HepG2 (cell line): ENCODE data around the gene LRBA. TPM values are rescaled to one million over a fixed set of nuclear protein-coding genes. Genes with fewer than 3 reads are reported as not detected.

Experiments used
- ELF4 ChIP-seq: sonication (generic); formaldehyde crosslinking; IDR thresholded peaks from 2 replicates; pipeline ENCODE4 v1.5.0; 2020; ENCODE audit warnings: missing genetic modification reagents, mild to moderate bottlenecking, moderate library complexity, borderline replicate concordance
- FOSL2 ChIP-seq: sonication (generic); formaldehyde crosslinking; IDR thresholded peaks from 2 replicates; pipeline ENCODE4 v1.4.0; 2020; ENCODE audit warnings: missing genetic modification reagents
- GABPA ChIP-seq, 2 experiments: IDR thresholded peaks; 2 replicates each; pipeline ENCODE4 v1.6.1; 2011 to 2016; ENCODE audit warnings: low read depth in 2 of 2, low read length in 1 of 2, missing biosample characterization in 1 of 2, missing genetic modification characterization in 1 of 2
- IRF1 ChIP-seq: sonication (generic); formaldehyde crosslinking; IDR thresholded peaks from 2 replicates; pipeline ENCODE4 v1.4.0; 2020; ENCODE audit warnings: low read depth, mild to moderate bottlenecking, missing genetic modification reagents
- ISX ChIP-seq: sonication (generic); formaldehyde crosslinking; conservative IDR thresholded peaks from 2 replicates; pipeline ENCODE4 v1.5.0; 2020; ENCODE audit warnings: missing genetic modification reagents
- MBD4 ChIP-seq: IDR thresholded peaks from 2 replicates; pipeline ENCODE4 v1.6.1; 2012; ENCODE audit warnings: low read length, inconsistent platforms, borderline replicate concordance
- NFATC3 ChIP-seq: sonication (generic); formaldehyde crosslinking; IDR thresholded peaks from 2 replicates; pipeline ENCODE4 v1.5.1; 2020; ENCODE audit warnings: mild to moderate bottlenecking, missing genetic modification reagents
- NPAS2 ChIP-seq: sonication (generic); formaldehyde crosslinking; IDR thresholded peaks from 2 replicates; pipeline ENCODE4 v1.8.0; 2022; ENCODE audit warnings: mild to moderate bottlenecking, missing genetic modification reagents, borderline replicate concordance
- NR2F1 ChIP-seq, 2 experiments: fragments of 450-650 bp in 1 of 2; formaldehyde crosslinking in 1 of 2; IDR thresholded peaks; 2 replicates each; pipeline versions ENCODE4 v1.5.0 to v1.6.1; 2016 to 2020; ENCODE audit warnings: mild to moderate bottlenecking in 1 of 2, missing compliant biosample characterization in 1 of 2, missing genetic modification reagents in 1 of 2, moderate library complexity in 1 of 2
- RNF2 ChIP-seq: fragments of 450-650 bp; conservative IDR thresholded peaks from 2 replicates; pipeline ENCODE4 v1.6.1; 2016; ENCODE audit warnings: low read depth
- SNAI1 ChIP-seq: sonication (generic); formaldehyde crosslinking; IDR thresholded peaks from 2 replicates; pipeline ENCODE4 v1.5.0; 2020; ENCODE audit warnings: mild to moderate bottlenecking, missing genetic modification reagents, borderline replicate concordance
- SRY ChIP-seq: sonication (generic); formaldehyde crosslinking; IDR thresholded peaks from 2 replicates; pipeline ENCODE4 v1.8.0; 2022; ENCODE audit warnings: mild to moderate bottlenecking, missing genetic modification reagents
- TEF ChIP-seq: sonication (generic); formaldehyde crosslinking; IDR thresholded peaks from 2 replicates; pipeline ENCODE4 v1.5.0; 2020; ENCODE audit warnings: missing genetic modification reagents
- ZBTB38 ChIP-seq: sonication (generic); formaldehyde crosslinking; IDR thresholded peaks from 2 replicates; pipeline ENCODE4 v1.5.1; 2020; ENCODE audit warnings: mild to moderate bottlenecking, missing genetic modification reagents
- ZNF33B ChIP-seq: sonication (generic); formaldehyde crosslinking; IDR thresholded peaks from 2 replicates; pipeline ENCODE4 v1.5.1; 2020; ENCODE audit warnings: mild to moderate bottlenecking, missing genetic modification reagents
- ZNF382 ChIP-seq: sonication (generic); formaldehyde crosslinking; IDR thresholded peaks from 2 replicates; pipeline ENCODE4 v1.5.0; 2020; ENCODE audit warnings: missing genetic modification reagents, mild to moderate bottlenecking, borderline replicate concordance
- ZNF430 ChIP-seq: sonication (generic); formaldehyde crosslinking; IDR thresholded peaks from 2 replicates; pipeline ENCODE4 v1.9.0; 2021; ENCODE audit warnings: mild to moderate bottlenecking, missing genetic modification reagents
- polyA plus RNA-seq, 8 experiments: library from polyadenylated mRNA; depleted of rRNA in 3 of 8; stranded (reverse) in 7 of 8; unstranded in 1 of 8; fragments of >200 nt; fragmentation: Illumina TruSeq in 4 of 8; extraction: Trizol in 4 of 8; gene quantifications; 2 replicates each; pipeline versions ENCODE4 v1.2.1 to v1.2.3, GENCODE V29; 2011 to 2016; ENCODE audit warnings: low read depth in 4 of 8, missing spikeins in 1 of 8, mixed read lengths in 1 of 8; ENCODE audit not compliant: insufficient read depth in 1 of 8
- total RNA-seq, 5 experiments: library from RNA; depleted of rRNA; stranded (reverse); fragments of >200 nt; fragmentation: Illumina TruSeq; extraction: Trizol; gene quantifications; 2 replicates each; pipeline ENCODE4 v1.2.3, GENCODE V29; 2016; ENCODE audit warnings: low read depth in 1 of 5
- TF ChIP-seq, protein P1 (sequence below): sonication (generic); formaldehyde crosslinking; IDR thresholded peaks from 2 replicates; pipeline ENCODE4 v1.9.0; 2021; ENCODE audit warnings: missing genetic modification reagents, borderline replicate concordance
- TF ChIP-seq, protein P2 (sequence below): sonication (generic); formaldehyde crosslinking; IDR thresholded peaks from 2 replicates; pipeline ENCODE4 v1.8.0; 2022; ENCODE audit warnings: missing genetic modification reagents, mild to moderate bottlenecking, inconsistent platforms, borderline replicate concordance
- TF ChIP-seq, protein P3 (sequence below): sonication (generic); formaldehyde crosslinking; IDR thresholded peaks from 2 replicates; pipeline ENCODE4 v1.5.1; 2020; ENCODE audit warnings: mild to moderate bottlenecking, missing genetic modification reagents

Gene LRBA
- total and polyA plus RNA-seq, 2 of the 13 experiments (the other 11 are each of a cell fraction or from before 2014, with no cell fraction given), result 21.0 to 37.2 TPM

GRCh38 chr4:150714462-150715438 is 300.3 kb downstream of the LRBA start (continued):
- TF ChIP-seq TEF (CRISPR knock-in tag) (no peak), SNAI1 (CRISPR knock-in tag) (no peak), NR2F1 (CRISPR knock-in tag; IDR thresholded peaks at IDR 0.05) (no peak), SRY (CRISPR knock-in tag) (no peak), ZNF33B (CRISPR knock-in tag) (no peak), ZNF430 (CRISPR knock-in tag) (no peak), ZNF382 (no peak), ZBTB38 (CRISPR knock-in tag) (no peak), IRF1 (no peak), RNF2 (no peak), NPAS2 (no peak), MBD4 (no peak), ISX (CRISPR knock-in tag) (no peak), ELF4 (CRISPR knock-in tag) (no peak), GABPA (IDR thresholded peaks at IDR 0.05; ENCODE audit: low read depth, low read length) (no peak), GABPA (CRISPR knock-in tag; IDR thresholded peaks at IDR 0.05; ENCODE audit: low read depth) (no peak), NFATC3 (CRISPR knock-in tag) (no peak), FOSL2 (CRISPR knock-in tag) (no peak)
- TF ChIP-seq, protein P1, sequence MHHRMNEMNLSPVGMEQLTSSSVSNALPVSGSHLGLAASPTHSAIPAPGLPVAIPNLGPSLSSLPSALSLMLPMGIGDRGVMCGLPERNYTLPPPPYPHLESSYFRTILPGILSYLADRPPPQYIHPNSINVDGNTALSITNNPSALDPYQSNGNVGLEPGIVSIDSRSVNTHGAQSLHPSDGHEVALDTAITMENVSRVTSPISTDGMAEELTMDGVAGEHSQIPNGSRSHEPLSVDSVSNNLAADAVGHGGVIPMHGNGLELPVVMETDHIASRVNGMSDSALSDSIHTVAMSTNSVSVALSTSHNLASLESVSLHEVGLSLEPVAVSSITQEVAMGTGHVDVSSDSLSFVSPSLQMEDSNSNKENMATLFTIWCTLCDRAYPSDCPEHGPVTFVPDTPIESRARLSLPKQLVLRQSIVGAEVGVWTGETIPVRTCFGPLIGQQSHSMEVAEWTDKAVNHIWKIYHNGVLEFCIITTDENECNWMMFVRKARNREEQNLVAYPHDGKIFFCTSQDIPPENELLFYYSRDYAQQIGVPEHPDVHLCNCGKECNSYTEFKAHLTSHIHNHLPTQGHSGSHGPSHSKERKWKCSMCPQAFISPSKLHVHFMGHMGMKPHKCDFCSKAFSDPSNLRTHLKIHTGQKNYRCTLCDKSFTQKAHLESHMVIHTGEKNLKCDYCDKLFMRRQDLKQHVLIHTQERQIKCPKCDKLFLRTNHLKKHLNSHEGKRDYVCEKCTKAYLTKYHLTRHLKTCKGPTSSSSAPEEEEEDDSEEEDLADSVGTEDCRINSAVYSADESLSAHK (CRISPR knock-in tag), result no peak
- TF ChIP-seq, protein P2, sequence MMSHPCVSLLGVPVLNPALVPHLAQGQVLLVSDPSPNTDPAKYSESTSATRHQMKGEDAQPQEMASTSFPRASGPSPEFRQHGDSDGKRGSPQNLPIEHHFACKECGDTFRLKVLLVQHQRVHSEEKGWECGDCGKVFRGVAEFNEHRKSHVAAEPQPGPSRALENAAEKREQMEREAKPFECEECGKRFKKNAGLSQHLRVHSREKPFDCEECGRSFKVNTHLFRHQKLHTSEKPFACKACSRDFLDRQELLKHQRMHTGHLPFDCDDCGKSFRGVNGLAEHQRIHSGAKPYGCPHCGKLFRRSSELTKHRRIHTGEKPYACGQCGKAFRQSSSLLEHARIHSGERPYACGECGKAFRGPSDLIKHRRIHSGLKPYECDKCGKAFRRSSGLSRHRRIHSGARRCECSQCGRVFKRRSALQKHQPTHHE (CRISPR knock-in tag), result no peak
- TF ChIP-seq, protein P3, sequence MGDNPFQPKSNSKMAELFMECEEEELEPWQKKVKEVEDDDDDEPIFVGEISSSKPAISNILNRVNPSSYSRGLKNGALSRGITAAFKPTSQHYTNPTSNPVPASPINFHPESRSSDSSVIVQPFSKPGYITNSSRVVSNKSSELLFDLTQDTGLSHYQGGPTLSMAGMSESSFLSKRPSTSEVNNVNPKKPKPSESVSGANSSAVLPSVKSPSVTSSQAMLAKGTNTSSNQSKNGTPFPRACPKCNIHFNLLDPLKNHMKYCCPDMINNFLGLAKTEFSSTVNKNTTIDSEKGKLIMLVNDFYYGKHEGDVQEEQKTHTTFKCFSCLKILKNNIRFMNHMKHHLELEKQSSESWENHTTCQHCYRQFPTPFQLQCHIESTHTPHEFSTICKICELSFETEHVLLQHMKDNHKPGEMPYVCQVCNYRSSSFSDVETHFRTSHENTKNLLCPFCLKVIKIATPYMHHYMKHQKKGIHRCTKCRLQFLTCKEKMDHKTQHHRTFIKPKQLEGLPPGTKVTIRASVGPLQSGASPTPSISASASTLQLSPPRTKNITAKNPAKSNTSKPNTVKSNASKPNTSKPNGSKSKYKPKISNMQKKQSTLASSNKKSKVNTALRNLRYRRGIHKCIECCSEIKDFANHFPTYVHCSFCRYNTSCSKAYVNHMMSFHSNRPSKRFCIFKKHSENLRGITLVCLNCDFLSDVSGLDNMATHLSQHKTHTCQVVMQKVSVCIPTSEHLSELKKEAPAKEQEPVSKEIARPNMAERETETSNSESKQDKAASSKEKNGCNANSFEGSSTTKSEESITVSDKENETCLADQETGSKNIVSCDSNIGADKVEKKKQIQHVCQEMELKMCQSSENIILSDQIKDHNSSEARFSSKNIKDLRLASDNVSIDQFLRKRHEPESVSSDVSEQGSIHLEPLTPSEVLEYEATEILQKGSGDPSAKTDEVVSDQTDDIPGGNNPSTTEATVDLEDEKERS (CRISPR knock-in tag), result no peak
